H9 (cell line): ENCODE measurements around the gene SLC34A1. TPM values are rescaled to one million over a fixed set of nuclear protein-coding genes. Genes with fewer than 3 reads are reported as not detected.

Experiments used
- DNase-seq: peaks from one replicate; pipeline ENCODE4 v3.0.0-alpha.2; 2017
- H2AFZ ChIP-seq: one replicate; pipeline ENCODE4 v1.6.1; 2013; ENCODE audit warnings: mild to moderate bottlenecking, low read length, control low read depth, moderate library complexity
- H2AK5ac ChIP-seq: 2 replicates; pipeline ENCODE4 v1.6.1; 2013; ENCODE audit warnings: low read length, control low read depth, mixed read lengths; ENCODE audit not compliant: insufficient read length
- H2BK120ac ChIP-seq: one replicate; pipeline ENCODE4 v1.6.1; 2013; ENCODE audit warnings: low read depth, mild to moderate bottlenecking, low read length, control low read depth, inconsistent platforms; ENCODE audit not compliant: poor library complexity, severe bottlenecking
- H2BK12ac ChIP-seq: 2 replicates; pipeline ENCODE4 v1.6.1; 2013; ENCODE audit warnings: low read length, control low read depth, mixed read lengths, low read depth; ENCODE audit not compliant: insufficient read length
- H2BK15ac ChIP-seq: 2 replicates; pipeline ENCODE4 v1.6.1; 2013; ENCODE audit warnings: low read depth, low read length, control low read depth
- H2BK20ac ChIP-seq: one replicate; pipeline ENCODE4 v1.6.1; 2013; ENCODE audit warnings: low read depth, mild to moderate bottlenecking, low read length, control low read depth, inconsistent platforms; ENCODE audit not compliant: poor library complexity, severe bottlenecking
- H2BK5ac ChIP-seq: 2 replicates; pipeline ENCODE4 v1.6.1; 2013; ENCODE audit warnings: low read length, control low read depth, mixed read lengths; ENCODE audit not compliant: insufficient read length
- H3K14ac ChIP-seq: 2 replicates; pipeline ENCODE4 v1.6.1; 2013; ENCODE audit warnings: low read length, control low read depth; ENCODE audit not compliant: insufficient read depth
- H3K18ac ChIP-seq: 2 replicates; pipeline ENCODE4 v1.6.1; 2013; ENCODE audit warnings: low read depth, mild to moderate bottlenecking, mixed read lengths, low read length, control low read depth; ENCODE audit not compliant: insufficient read length
- H3K23ac ChIP-seq: 2 replicates; pipeline ENCODE4 v1.6.1; 2013; ENCODE audit warnings: low read length, control low read depth, mixed read lengths, low read depth; ENCODE audit not compliant: insufficient read length
- H3K23me2 ChIP-seq: 2 replicates; pipeline ENCODE4 v1.6.1; 2013; ENCODE audit warnings: low read depth, mild to moderate bottlenecking, mixed read lengths, low read length, control low read depth; ENCODE audit not compliant: insufficient read length, poor library complexity, severe bottlenecking
- H3K27ac ChIP-seq: 2 replicates; pipeline ENCODE4 v1.5.1; 2013; ENCODE audit warnings: low read length, control low read depth, mixed read lengths, low read depth; ENCODE audit not compliant: insufficient read length
- H3K27me3 ChIP-seq: 2 replicates; pipeline ENCODE4 v1.6.1; 2013; ENCODE audit warnings: low read length, control low read depth, inconsistent platforms; ENCODE audit not compliant: insufficient read depth
- H3K4ac ChIP-seq: 2 replicates; pipeline ENCODE4 v1.6.1; 2013; ENCODE audit warnings: low read depth, mild to moderate bottlenecking, control low read depth, inconsistent platforms, low read length, moderate library complexity
- H3K4me1 ChIP-seq: 2 replicates; pipeline ENCODE4 v1.6.1; 2013; ENCODE audit warnings: low read length, control low read depth, inconsistent platforms; ENCODE audit not compliant: insufficient read depth
- H3K4me2 ChIP-seq: 2 replicates; pipeline ENCODE4 v1.6.1; 2013; ENCODE audit warnings: low read length, control low read depth, mixed read lengths; ENCODE audit not compliant: insufficient read length, insufficient read depth
- H3K56ac ChIP-seq: 2 replicates; pipeline ENCODE4 v1.6.1; 2013; ENCODE audit warnings: low read depth, mild to moderate bottlenecking, mixed read lengths, low read length, control low read depth; ENCODE audit not compliant: insufficient read length
- H3K79me1 ChIP-seq: 2 replicates; pipeline ENCODE4 v1.6.1; 2013; ENCODE audit warnings: low read depth, mild to moderate bottlenecking, moderate library complexity, low read length, control low read depth, inconsistent platforms; ENCODE audit not compliant: insufficient read depth, poor library complexity, severe bottlenecking
- H3K79me2 ChIP-seq: 2 replicates; pipeline ENCODE4 v1.6.1; 2013; ENCODE audit warnings: low read length, control low read depth, inconsistent platforms; ENCODE audit not compliant: insufficient read depth
- H3K9ac ChIP-seq: 2 replicates; pipeline ENCODE4 v1.6.1; 2013; ENCODE audit warnings: low read length, control low read depth, mixed read lengths; ENCODE audit not compliant: insufficient read length; ENCODE audit errors: extremely low read depth
- H3K9me3 ChIP-seq: one replicate; pipeline ENCODE4 v1.6.1; 2013; ENCODE audit warnings: low read depth, low read length, inconsistent platforms; ENCODE audit not compliant: control insufficient read depth
- H3T11ph ChIP-seq: one replicate; pipeline ENCODE4 v1.6.1; 2013; ENCODE audit warnings: mild to moderate bottlenecking, low read length, control low read depth, inconsistent platforms
- H4K20me1 ChIP-seq: one replicate; pipeline ENCODE4 v1.6.1; 2013; ENCODE audit not compliant: control insufficient read depth, insufficient read length, insufficient read depth
- H4K5ac ChIP-seq: 2 replicates; pipeline ENCODE4 v1.6.1; 2013; ENCODE audit warnings: low read depth, mild to moderate bottlenecking, mixed read lengths, low read length, control low read depth; ENCODE audit not compliant: insufficient read length
- H4K8ac ChIP-seq: replicated peaks from 2 replicates; pipeline ENCODE4 v1.6.1; 2013; ENCODE audit warnings: low read length, control low read depth, mixed read lengths, low read depth; ENCODE audit not compliant: insufficient read length
- H4K91ac ChIP-seq: 2 replicates; pipeline ENCODE4 v1.6.1; 2013; ENCODE audit warnings: low read depth, mild to moderate bottlenecking, moderate library complexity, mixed read lengths, low read length, control low read depth; ENCODE audit not compliant: insufficient read length
- H3K27ac Mint-ChIP-seq, 3 experiments: 2 replicates in 2 of 3; 3 replicates in 1 of 3; pipeline ENCODE4 v1.8.0; 2020 to 2021; ENCODE audit warnings: mixed read lengths in 3 of 3, mild to moderate bottlenecking in 1 of 3, moderate library complexity in 1 of 3
- H3K27me3 Mint-ChIP-seq: 2 replicates; pipeline ENCODE4 v1.8.0; 2021; ENCODE audit warnings: low read depth, mild to moderate bottlenecking, moderate library complexity, mixed read lengths
- H3K36me3 Mint-ChIP-seq, 3 experiments: 2 replicates in 2 of 3; 3 replicates in 1 of 3; pipeline ENCODE4 v1.8.0; 2020 to 2021; ENCODE audit warnings: low read depth in 3 of 3, mixed read lengths in 3 of 3; ENCODE audit not compliant: insufficient read depth in 1 of 3
- H3K4me1 Mint-ChIP-seq, 2 experiments: 2 replicates each; pipeline ENCODE4 v1.8.0; 2020; ENCODE audit warnings: mixed read lengths in 2 of 2
- H3K4me3 Mint-ChIP-seq, 2 experiments: 2 replicates in 1 of 2; 3 replicates in 1 of 2; pipeline ENCODE4 v1.8.0; 2020 to 2021; ENCODE audit warnings: mild to moderate bottlenecking in 2 of 2, mixed read lengths in 2 of 2, moderate library complexity in 1 of 2
- H3K9me3 Mint-ChIP-seq, 2 experiments: 2 replicates in 1 of 2; 3 replicates in 1 of 2; pipeline ENCODE4 v1.8.0; 2020; ENCODE audit warnings: mild to moderate bottlenecking in 2 of 2, mixed read lengths in 2 of 2, moderate library complexity in 1 of 2
- CTCF ChIP-seq: fragments of 200-600 bp; sonication (generic); conservative IDR thresholded peaks from 3 replicates; pipeline ENCODE4 v1.8.0; 2021; ENCODE audit warnings: antibody characterized with exemption, mild to moderate bottlenecking
- WGBS: extraction: QIAGEN DNeasy Blood & Tissue Kit; methylation state at CpG from one replicate; pipeline ENCODE4 v1.1.7; 2013; ENCODE audit warnings: missing lambda C conversion rate, low lambda C conversion rate, mixed read lengths; ENCODE audit not compliant: insufficient read length; ENCODE audit errors: extremely low coverage; 5-methylcytosine and 5-hydroxymethylcytosine counted together
- total RNA-seq: library from RNA; stranded (reverse); gene quantifications from 2 replicates; pipeline ENCODE4 v1.2.1, GENCODE V29; 2021

Gene SLC34A1
- total RNA-seq, 1 experiment from 2014 or later = not detected

- Mint-ChIP-seq H3K27me3 (peaks cover 24% of the 10 kb centered on the region), H3K4me1 (peaks cover 20 to 25% of the 10 kb centered on the region in 2 experiments), H3K27ac (peak overlapping the region; percentile 100; a peak in 6 of 7 replicates), H3K9me3 (peaks cover 3 to 4% of the 10 kb centered on the region in 2 experiments; a peak in 4 of 5 replicates), H3K36me3 (peaks cover 2 to 25% (median 22%) of the 10 kb centered on the region in 3 experiments; a peak in 6 of 7 replicates), H3K4me3 (peak overlapping the region; percentile 98 to 99)
- TF ChIP-seq CTCF = no peak
- Histone ChIP-seq H2BK12ac (no peak overlapping the region), H3K27me3 (no peaks in the 10 kb centered on the region), H4K5ac (no peak overlapping the region), H2BK120ac (no peak overlapping the region), H3K79me1 (peaks cover 4% of the 10 kb centered on the region), H3K27ac (no peak overlapping the region), H3K56ac (no peak overlapping the region), H3K18ac (no peak overlapping the region), H3K9me3 (no peaks in the 10 kb centered on the region), H3K23ac (no peak overlapping the region), H2AK5ac (no peak overlapping the region), H2BK5ac (no peak overlapping the region), H3K4me2 (peak overlapping the region; percentile 89), H3K4ac (no peak overlapping the region), H3K4me1 (peaks cover 3% of the 10 kb centered on the region; the same call in 1 of the 2 replicates), H4K20me1 (no peaks in the 10 kb centered on the region), H2AFZ (no peak overlapping the region), H3K79me2 (peaks cover 17% of the 10 kb centered on the region), H3K14ac (peak overlapping the region; percentile 10; the same call in 1 of the 2 replicates), H4K8ac (peak overlapping the region; percentile 29), H3K9ac (peak overlapping the region; percentile 97), H3K23me2 (peaks cover 7% of the 10 kb centered on the region), H3T11ph (no peak overlapping the region), H4K91ac (no peak overlapping the region), H2BK15ac (no peak overlapping the region), H2BK20ac (no peak overlapping the region)
- no CpG with 5 or more reads among the region's 19 CpGs for WGBS
- DNase-seq = no peak
Observed at GRCh38 chr5:177350776-177351391, 33.4 kb upstream of the SLC34A1 start.
